Omental fat pad (tissue), 4 donors: Measurements from ENCODE around the gene RPL28. TPM values are rescaled to one million over a fixed set of nuclear protein-coding genes. Genes with fewer than 3 reads are reported as not detected.

Experiments used
- ATAC-seq: fragments of 150-250 bp; one replicate; pipeline ENCODE4 v1.9.1; 2016; ENCODE audit warnings: mild to moderate bottlenecking, moderate library complexity; ENCODE audit not compliant: low FRiP score
- DNase-seq: peaks from one replicate; pipeline ENCODE4 v3.0.0-alpha.2; 2019; ENCODE audit warnings: low spot score
- total RNA-seq, 4 donors: library from RNA; depleted of rRNA; stranded (reverse); fragments of >200 nt; gene quantifications; one replicate each; pipeline ENCODE4 v1.1.0, GENCODE V29; 2016
- TF ChIP-seq, protein P1 (sequence below), 3 donors: fragments of 450-650 bp; IDR thresholded peaks; one replicate each; pipeline ENCODE4 v1.5.1; 2016 to 2017; ENCODE audit warnings: antibody characterized with exemption in 3 of 3, mild to moderate bottlenecking in 3 of 3, moderate library complexity in 2 of 3

The RPL28 gene
- total RNA-seq, 4 donors from 2014 or later, result 490 to 747 (median 555) TPM

DNA sequence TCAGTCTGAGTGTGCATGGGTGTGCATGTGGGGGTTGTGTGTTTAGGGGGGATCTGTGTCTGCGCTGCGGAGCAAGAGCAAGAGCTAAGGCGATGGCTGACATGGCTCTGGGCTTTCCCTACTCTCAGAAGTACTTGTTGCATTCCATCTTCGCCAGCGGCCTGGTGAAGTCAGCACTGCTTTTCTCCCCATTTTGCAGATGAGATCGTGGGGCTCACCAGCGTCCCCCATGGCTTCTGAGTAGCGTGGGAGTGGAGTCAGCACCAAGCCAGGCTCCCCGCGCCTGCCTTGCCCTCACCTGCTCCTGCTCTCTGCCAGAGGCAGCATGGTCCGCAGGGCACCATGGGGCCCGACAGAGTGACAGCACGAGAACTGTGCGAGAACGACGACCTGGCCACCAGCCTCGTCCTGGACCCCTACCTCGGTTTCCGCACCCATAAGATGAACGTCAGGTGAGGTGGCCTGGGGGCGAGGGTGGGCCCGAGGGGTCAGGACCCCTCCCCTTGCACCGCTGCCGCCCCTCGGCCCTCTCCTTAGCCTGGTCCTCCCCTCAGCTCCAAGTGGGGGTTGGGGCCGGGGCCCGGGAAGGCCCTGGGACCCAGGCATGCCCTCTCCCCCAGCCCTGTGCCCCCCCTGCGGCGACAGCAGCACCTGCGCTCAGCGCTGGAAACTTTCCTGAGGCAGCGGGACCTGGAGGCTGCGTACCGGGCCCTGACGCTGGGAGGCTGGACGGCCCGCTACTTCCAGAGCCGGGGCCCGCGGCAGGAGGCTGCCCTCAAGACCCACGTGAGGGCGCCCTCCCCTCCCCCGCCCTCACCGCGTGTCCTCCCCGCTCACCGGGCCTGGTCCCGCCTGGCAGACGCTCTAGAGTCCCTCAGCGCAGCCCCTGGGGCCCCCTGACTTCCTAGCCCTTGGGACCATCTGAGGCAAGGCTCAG is 43.9 kb upstream of the RPL28 start:
- DNase-seq (no peak), ATAC-seq (no peak)
- TF ChIP-seq, protein P1, sequence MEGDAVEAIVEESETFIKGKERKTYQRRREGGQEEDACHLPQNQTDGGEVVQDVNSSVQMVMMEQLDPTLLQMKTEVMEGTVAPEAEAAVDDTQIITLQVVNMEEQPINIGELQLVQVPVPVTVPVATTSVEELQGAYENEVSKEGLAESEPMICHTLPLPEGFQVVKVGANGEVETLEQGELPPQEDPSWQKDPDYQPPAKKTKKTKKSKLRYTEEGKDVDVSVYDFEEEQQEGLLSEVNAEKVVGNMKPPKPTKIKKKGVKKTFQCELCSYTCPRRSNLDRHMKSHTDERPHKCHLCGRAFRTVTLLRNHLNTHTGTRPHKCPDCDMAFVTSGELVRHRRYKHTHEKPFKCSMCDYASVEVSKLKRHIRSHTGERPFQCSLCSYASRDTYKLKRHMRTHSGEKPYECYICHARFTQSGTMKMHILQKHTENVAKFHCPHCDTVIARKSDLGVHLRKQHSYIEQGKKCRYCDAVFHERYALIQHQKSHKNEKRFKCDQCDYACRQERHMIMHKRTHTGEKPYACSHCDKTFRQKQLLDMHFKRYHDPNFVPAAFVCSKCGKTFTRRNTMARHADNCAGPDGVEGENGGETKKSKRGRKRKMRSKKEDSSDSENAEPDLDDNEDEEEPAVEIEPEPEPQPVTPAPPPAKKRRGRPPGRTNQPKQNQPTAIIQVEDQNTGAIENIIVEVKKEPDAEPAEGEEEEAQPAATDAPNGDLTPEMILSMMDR (IDR thresholded peaks at IDR 0.05), result no peak

DNA sequence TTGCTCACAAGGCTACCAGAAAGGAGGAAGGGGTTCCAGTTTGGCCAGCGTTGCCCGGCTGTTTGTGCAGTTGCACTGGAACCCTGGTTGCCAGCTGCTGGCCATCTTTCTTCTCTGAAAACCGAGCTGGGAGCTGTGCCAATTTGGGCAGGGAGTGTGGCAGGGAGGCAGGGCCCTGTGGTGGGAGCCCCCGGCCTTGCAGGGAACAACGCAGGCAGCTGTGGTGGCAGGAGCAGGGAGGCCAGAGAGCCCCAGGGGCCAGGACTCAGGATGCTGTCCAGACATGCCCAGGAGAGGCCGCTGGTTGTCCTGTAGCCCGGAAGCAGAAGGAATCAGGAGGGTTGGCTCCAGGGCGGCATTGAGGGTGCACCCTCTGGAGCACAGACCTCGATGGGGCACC is 41.3 kb upstream of the RPL28 start:
- TF ChIP-seq, protein P1 (IDR thresholded peaks at IDR 0.05), result no peak
- DNase-seq (no peak), ATAC-seq (no peak)

DNA sequence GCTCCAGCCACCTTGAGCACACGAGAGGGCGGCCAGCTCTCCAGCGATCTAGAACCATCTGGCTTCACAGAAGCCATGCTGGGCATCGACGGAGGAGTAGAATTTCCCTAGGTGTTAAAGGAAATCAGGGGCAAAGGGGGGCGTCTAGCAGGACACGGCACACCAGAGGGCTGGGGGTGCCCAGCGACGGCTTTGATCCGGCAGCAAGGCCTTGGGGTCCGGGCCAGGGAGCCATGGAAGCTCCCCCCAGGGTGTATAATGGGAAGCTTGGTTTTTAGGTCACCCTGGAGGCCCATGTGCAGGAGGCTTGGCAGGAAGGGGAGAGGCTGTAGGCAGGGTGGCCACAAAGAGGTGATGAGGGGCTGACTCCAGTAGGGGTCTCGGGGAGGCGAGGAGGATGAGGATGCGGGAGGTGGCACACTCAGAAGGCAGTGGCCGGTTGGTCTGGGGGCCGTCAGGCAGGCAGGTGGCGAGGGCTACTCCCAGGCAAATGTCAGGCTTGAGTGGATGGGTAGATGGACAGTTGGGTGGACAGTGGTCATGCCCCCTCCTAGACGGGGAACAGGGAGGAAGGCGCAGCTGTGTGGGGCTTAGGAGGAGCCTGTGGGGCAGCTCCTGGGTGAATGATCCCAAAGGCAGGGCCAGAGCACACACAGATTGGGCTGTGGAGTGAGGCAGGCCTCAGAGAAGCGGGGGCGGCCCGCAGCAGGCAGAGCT is 40.5 kb upstream of the RPL28 start:
- TF ChIP-seq, protein P1 (IDR thresholded peaks at IDR 0.05), result no peak
- ATAC-seq (no peak), DNase-seq (no peak)

- TF ChIP-seq, protein P1 (IDR thresholded peaks at IDR 0.05), result no peak
- peak; percentile 83 for ATAC-seq
- peak; percentile 66 for DNase-seq
Measured at GRCh38 chr19:55345818-55346724, 39.7 kb upstream of the RPL28 start.

- ATAC-seq (no peak), DNase-seq (no peak)
- TF ChIP-seq, protein P1 (IDR thresholded peaks at IDR 0.05), result no peak
Measured at GRCh38 chr19:55346725-55347441, 38.8 kb upstream of the RPL28 start.

GRCh38 chr19:55347442-55348009 is 38.2 kb upstream of the RPL28 start:
- DNase-seq, result no peak
- TF ChIP-seq, protein P1 (IDR thresholded peaks at IDR 0.05), result no peak
- no peak for ATAC-seq
